ENCODE results near the gene SPATA33.

Gene SPATA33

DNA sequence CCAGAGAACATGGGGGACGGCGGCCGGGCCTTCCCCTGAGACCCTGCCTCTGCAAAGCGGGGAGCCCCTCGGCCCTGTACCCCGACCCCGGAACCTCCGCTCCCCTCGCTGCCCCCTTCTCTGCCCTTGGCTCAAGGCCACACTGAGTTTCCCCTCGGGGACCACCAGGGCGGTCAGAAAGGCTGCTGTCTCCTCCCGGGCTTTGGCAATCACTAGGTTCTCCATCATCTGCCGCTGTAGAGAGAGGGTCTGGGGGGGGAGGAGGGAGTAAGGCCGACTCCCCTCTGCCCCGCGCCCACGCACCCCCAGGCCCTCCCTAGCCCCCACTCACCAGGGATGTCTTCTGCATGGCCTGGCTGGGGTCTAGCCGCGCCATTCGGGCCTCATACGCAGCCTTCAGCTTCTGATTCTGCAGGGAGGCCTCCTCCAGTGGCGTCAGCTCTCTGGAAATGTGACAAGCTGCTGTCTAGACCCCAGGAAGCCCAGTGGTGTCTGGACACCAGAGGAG is 54.7 kb downstream of the SPATA33 start:
- peak overlapping the region; percentile 62 for H3K4me3 ChIP-seq (ENCODE audit: low read depth, low read length)
- no peak for DNase-seq (ENCODE audit: low read depth, low spot score)
- POLR2A ChIA-PET: interaction anchor here (1.0 kb wide), 1 partner anchor 12 kb away, joined by 3 read pairs; no protein-coding TSS in a partner anchor
- CTCF ChIA-PET: interaction anchor here (1.7 to 3.0 kb wide), 2 partner anchors 7 to 12 kb away, joined by 7 to 16 read pairs; no protein-coding TSS in a partner anchor
- TF ChIP-seq, protein P1, sequence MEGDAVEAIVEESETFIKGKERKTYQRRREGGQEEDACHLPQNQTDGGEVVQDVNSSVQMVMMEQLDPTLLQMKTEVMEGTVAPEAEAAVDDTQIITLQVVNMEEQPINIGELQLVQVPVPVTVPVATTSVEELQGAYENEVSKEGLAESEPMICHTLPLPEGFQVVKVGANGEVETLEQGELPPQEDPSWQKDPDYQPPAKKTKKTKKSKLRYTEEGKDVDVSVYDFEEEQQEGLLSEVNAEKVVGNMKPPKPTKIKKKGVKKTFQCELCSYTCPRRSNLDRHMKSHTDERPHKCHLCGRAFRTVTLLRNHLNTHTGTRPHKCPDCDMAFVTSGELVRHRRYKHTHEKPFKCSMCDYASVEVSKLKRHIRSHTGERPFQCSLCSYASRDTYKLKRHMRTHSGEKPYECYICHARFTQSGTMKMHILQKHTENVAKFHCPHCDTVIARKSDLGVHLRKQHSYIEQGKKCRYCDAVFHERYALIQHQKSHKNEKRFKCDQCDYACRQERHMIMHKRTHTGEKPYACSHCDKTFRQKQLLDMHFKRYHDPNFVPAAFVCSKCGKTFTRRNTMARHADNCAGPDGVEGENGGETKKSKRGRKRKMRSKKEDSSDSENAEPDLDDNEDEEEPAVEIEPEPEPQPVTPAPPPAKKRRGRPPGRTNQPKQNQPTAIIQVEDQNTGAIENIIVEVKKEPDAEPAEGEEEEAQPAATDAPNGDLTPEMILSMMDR (IDR thresholded peaks at IDR 0.05; ENCODE audit: insufficient read depth, low read length, missing control alignments): no peak

GRCh38 chr16:89716493-89716892 is 58.9 kb downstream of the SPATA33 start:
- CTCF ChIA-PET: interaction anchor here (1.7 to 5.6 kb wide), 3 partner anchors 10 to 144 kb away, joined by 4 to 30 read pairs (median 6); no protein-coding TSS in a partner anchor
- POLR2A ChIA-PET: interaction anchor here (0.7 kb wide), 1 partner anchor 10 kb away, joined by 3 read pairs; no protein-coding TSS in a partner anchor
- no peak overlapping the region for H3K4me3 ChIP-seq (ENCODE audit: low read depth, low read length)
- TF ChIP-seq, protein P1 (IDR thresholded peaks at IDR 0.05; ENCODE audit: insufficient read depth, low read length, missing control alignments): no peak
- no peak for DNase-seq (ENCODE audit: low read depth, low spot score)

GRCh38 chr16:89716916-89717687 is 59.5 kb downstream of the SPATA33 start:
- no peak for DNase-seq (ENCODE audit: low read depth, low spot score)
- no peak overlapping the region for H3K4me3 ChIP-seq (ENCODE audit: low read depth, low read length)
- POLR2A ChIA-PET: no interaction called here
- TF ChIP-seq, protein P1 (IDR thresholded peaks at IDR 0.05; ENCODE audit: insufficient read depth, low read length, missing control alignments): no peak
- CTCF ChIA-PET: interaction anchor here (1.7 to 5.6 kb wide), 3 partner anchors 11 to 144 kb away, joined by 4 to 30 read pairs (median 6); no protein-coding TSS in a partner anchor

DNA sequence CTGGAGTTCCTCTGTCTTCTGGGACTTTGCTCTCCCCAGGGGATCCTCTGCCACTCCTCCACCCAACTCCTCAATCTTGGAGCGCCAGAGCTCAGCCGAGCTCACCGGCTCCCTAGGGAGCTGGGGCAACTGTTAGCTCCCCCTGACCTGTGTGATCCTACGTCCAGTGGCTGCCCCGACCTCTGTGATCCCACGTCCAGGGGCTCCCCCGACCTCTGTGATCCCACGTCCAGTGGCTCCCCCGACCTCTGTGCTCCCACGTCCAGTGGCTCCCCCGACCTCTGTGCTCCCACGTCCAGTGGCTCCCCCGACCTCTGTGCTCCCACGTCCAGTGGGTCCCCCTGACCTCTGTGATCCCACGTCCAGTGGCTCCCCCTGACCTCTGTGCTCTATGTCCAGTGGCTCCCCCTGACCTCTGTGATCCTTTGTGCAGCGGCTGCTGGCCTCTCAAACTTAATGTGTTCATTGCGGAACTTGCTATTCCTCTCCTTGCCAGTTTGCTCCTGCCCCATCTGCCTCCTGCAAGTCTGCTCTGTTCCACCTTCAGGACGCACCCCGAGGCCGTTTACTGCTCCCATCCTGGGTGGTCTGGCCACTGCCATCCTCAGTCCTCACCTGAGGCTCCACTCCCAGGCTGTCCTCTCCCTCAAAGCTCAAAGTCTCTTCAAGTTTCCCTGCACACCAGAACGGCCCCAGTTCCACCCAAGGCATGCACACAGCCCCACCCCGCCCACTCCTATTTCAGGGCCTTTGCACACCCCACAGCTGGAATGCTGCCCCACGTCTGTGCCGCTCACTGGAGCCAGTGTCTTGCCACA is 60.3 kb downstream of the SPATA33 start:
- no peak for DNase-seq (ENCODE audit: low read depth, low spot score)
- TF ChIP-seq, protein P1 (IDR thresholded peaks at IDR 0.05; ENCODE audit: insufficient read depth, low read length, missing control alignments): no peak
- no peak overlapping the region for H3K4me3 ChIP-seq (ENCODE audit: low read depth, low read length)
- CTCF ChIA-PET: interaction anchor here (1.1 to 5.6 kb wide), 3 partner anchors 11 to 142 kb away, joined by 3 to 30 read pairs (median 6); no protein-coding TSS in a partner anchor
- POLR2A ChIA-PET: no interaction called here

Measured in AG04449 (cell line).